Neural progenitor cell (in vitro differentiated cells): ENCODE measurements around the gene TVP23C. TPM values are rescaled to one million over a fixed set of nuclear protein-coding genes. Genes with fewer than 3 reads are reported as not detected.

Experiments used
- DNase-seq: peaks from one replicate; pipeline ENCODE4 v3.0.0-alpha.2; 2016; ENCODE audit warnings: low spot score
- H2AFZ ChIP-seq: fragments of 200-600 bp; sonication (generic); replicated peaks from 2 replicates; pipeline ENCODE4 v1.6.1; 2016; ENCODE audit warnings: antibody characterized with exemption
- H3F3A ChIP-seq: fragments of 200-600 bp; sonication (generic); 2 replicates; pipeline ENCODE4 v1.6.1; 2016; ENCODE audit warnings: antibody characterized with exemption, low read depth
- H3K27ac ChIP-seq: fragments of 200-600 bp; sonication (generic); 2 replicates; pipeline ENCODE4 v1.5.1; 2016; ENCODE audit warnings: mild to moderate bottlenecking
- H3K27me3 ChIP-seq: fragments of 200-600 bp; sonication (generic); 2 replicates; pipeline ENCODE4 v1.6.1; 2016; ENCODE audit warnings: mild to moderate bottlenecking, moderate library complexity
- H3K36me3 ChIP-seq: fragments of 200-600 bp; sonication (generic); 2 replicates; pipeline ENCODE4 v1.5.1; 2016
- H3K4me1 ChIP-seq: fragments of 200-600 bp; sonication (generic); 2 replicates; pipeline ENCODE4 v1.6.1; 2016; ENCODE audit warnings: mixed run types
- H3K4me2 ChIP-seq: fragments of 200-600 bp; sonication (generic); 2 replicates; pipeline ENCODE4 v1.6.1; 2016
- H3K4me3 ChIP-seq: fragments of 200-600 bp; sonication (generic); 2 replicates; pipeline ENCODE4 v1.5.1; 2016
- H3K79me2 ChIP-seq: fragments of 200-600 bp; sonication (generic); 2 replicates; pipeline ENCODE4 v1.6.1; 2016; ENCODE audit warnings: low read depth
- H3K9ac ChIP-seq: fragments of 200-600 bp; sonication (generic); 2 replicates; pipeline ENCODE4 v1.6.1; 2016
- H3K9me3 ChIP-seq: fragments of 200-600 bp; sonication (generic); 2 replicates; pipeline ENCODE4 v1.5.1; 2016; ENCODE audit warnings: low read depth
- H4K20me1 ChIP-seq: fragments of 200-600 bp; sonication (generic); 2 replicates; pipeline ENCODE4 v1.6.1; 2016; ENCODE audit warnings: low read depth
- H3K27ac Mint-ChIP-seq: 3 replicates; pipeline ENCODE4 v1.8.0; 2021; ENCODE audit warnings: mixed read lengths
- H3K27me3 Mint-ChIP-seq: 2 replicates; pipeline ENCODE4 v1.8.0; 2022; ENCODE audit warnings: low read depth, mild to moderate bottlenecking, inconsistent platforms, moderate library complexity, mixed read lengths; ENCODE audit not compliant: insufficient read depth
- H3K36me3 Mint-ChIP-seq: 3 replicates; pipeline ENCODE4 v1.8.0; 2021; ENCODE audit warnings: mixed read lengths
- H3K4me1 Mint-ChIP-seq: 3 replicates; pipeline ENCODE4 v1.8.0; 2021; ENCODE audit warnings: mixed read lengths
- H3K4me3 Mint-ChIP-seq: 3 replicates; pipeline ENCODE4 v1.8.0; 2021; ENCODE audit warnings: mild to moderate bottlenecking, moderate library complexity, mixed read lengths
- H3K9me3 Mint-ChIP-seq: 3 replicates; pipeline ENCODE4 v1.8.0; 2020; ENCODE audit warnings: mixed read lengths
- CTCF ChIP-seq: fragments of 200-600 bp; sonication (generic); IDR thresholded peaks from 2 replicates; pipeline ENCODE4 v1.5.1; 2017; ENCODE audit warnings: antibody characterized with exemption, mild to moderate bottlenecking
- EZH2 ChIP-seq: fragments of 200-600 bp; sonication (generic); IDR thresholded peaks from 2 replicates; pipeline ENCODE4 v1.6.1; 2017; ENCODE audit warnings: antibody characterized with exemption, mild to moderate bottlenecking, moderate library complexity
- EZH2phosphoT487 ChIP-seq: fragments of 200-600 bp; sonication (generic); IDR thresholded peaks from 2 replicates; pipeline ENCODE4 v1.6.1; 2017; ENCODE audit warnings: antibody characterized with exemption
- small RNA-seq: library from RNA; depleted of rRNA; stranded (forward); fragments of <200 nt; gene quantifications from one replicate; pipeline ENCODE3, GENCODE V24; 2015
- total RNA-seq: library from RNA; depleted of rRNA; stranded (reverse); fragments of >200 nt; gene quantifications from 2 replicates; pipeline ENCODE4 v1.2.3, GENCODE V29; 2015; ENCODE audit warnings: low replicate concordance

Gene TVP23C
- total RNA-seq, 1 donor from 2014 or later = 36.0 TPM

GRCh38 chr17:15452746-15453145 is 110.5 kb downstream of the TVP23C start:
- Histone ChIP-seq H3K36me3 (no peaks in the 10 kb centered on the region), H2AFZ (no peak overlapping the region), H3K4me3 (no peak overlapping the region), H4K20me1 (no peaks in the 10 kb centered on the region), H3K79me2 (no peaks in the 10 kb centered on the region), H3K9ac (no peak overlapping the region), H3K27me3 (no peaks in the 10 kb centered on the region), H3K27ac (no peak overlapping the region), H3K4me2 (no peak overlapping the region), H3F3A (no peaks in the 10 kb centered on the region), H3K4me1 (no peaks in the 10 kb centered on the region), H3K9me3 (no peaks in the 10 kb centered on the region)
- DNase-seq = no peak
- Mint-ChIP-seq H3K4me3 (no peak overlapping the region), H3K36me3 (peaks cover 13% of the 10 kb centered on the region), H3K27ac (no peak overlapping the region), H3K27me3 (peaks cover 9% of the 10 kb centered on the region), H3K4me1 (peaks cover 3% of the 10 kb centered on the region), H3K9me3 (peaks cover 3% of the 10 kb centered on the region)
- TF ChIP-seq EZH2phosphoT487 = no peak
- TF ChIP-seq EZH2 = no peak
- no peak for TF ChIP-seq CTCF

Small RNA genes within 50 kb of the gene (small RNA-seq; reads per million reads assigned to genes)
- not detected for gene AC005838.1
- not detected for gene RF00090

Other genes with a start within 250 kb of the TVP23C start
- 0.97 TPM in 1 of 2 replicates, not detected in the other for gene TEKT3, start 221.9 kb downstream of the TVP23C start, total RNA-seq
- gene CDRT4, start 95.9 kb downstream of the TVP23C start, total RNA-seq = 7.7 and 18.2 TPM in 2 replicates
- not detected in 2 replicates for gene FBXW10B, start 56.2 kb upstream of the TVP23C start, total RNA-seq
- 32.1 and 61.6 TPM in 2 replicates for gene TRIM16, start 120.8 kb upstream of the TVP23C start, total RNA-seq
- 125 and 216 TPM in 2 replicates for gene ZNF286A, start 136.3 kb upstream of the TVP23C start, total RNA-seq
- 0.58 and 4.4 TPM in 2 replicates for gene TBC1D26, start 168.8 kb upstream of the TVP23C start, total RNA-seq